GM19025 (cell line): ENCODE data around the gene FOXL1.

Experiments
- ATAC-seq: cut with Tn5 transposase; IDR thresholded peaks from one replicate; pipeline ENCODE4 v1.9.1; 2021; ENCODE audit warnings: mild to moderate bottlenecking, low read depth, moderate library complexity; ENCODE audit not compliant: unreplicated experiment

The FOXL1 gene

GRCh38 chr16:86578061-86578599, at the start of gene FOXL1:
FOXL1 (plus strand) TSS chr16:86578549; CDS start chr16:86578724, 175 bp downstream.
- no peak for ATAC-seq

- no peak for ATAC-seq
Observed at GRCh38 chr16:86529160-86529559, 49.2 kb upstream of the FOXL1 start.

- ATAC-seq: no peak
Observed at GRCh38 chr16:86530251-86531190, 47.8 kb upstream of the FOXL1 start.

- no peak for ATAC-seq
Observed at GRCh38 chr16:86531191-86531545, 47.2 kb upstream of the FOXL1 start.

- no peak for ATAC-seq
Observed at GRCh38 chr16:86531641-86532525, 46.5 kb upstream of the FOXL1 start.

GRCh38 chr16:86532526-86532815, 45.9 kb upstream of the FOXL1 start:
- no peak for ATAC-seq

- no peak for ATAC-seq
Observed at GRCh38 chr16:86533076-86533475, 45.3 kb upstream of the FOXL1 start.

- no peak for ATAC-seq
Observed at GRCh38 chr16:86533767-86534351, 44.5 kb upstream of the FOXL1 start.

GRCh38 chr16:86534779-86535615, 43.4 kb upstream of the FOXL1 start:
- no peak for ATAC-seq

- no peak for ATAC-seq
Observed at GRCh38 chr16:86536621-86537020, 41.7 kb upstream of the FOXL1 start.

GRCh38 chr16:86537486-86537885, 40.9 kb upstream of the FOXL1 start:
- ATAC-seq: no peak

GRCh38 chr16:86538196-86538780, 40.1 kb upstream of the FOXL1 start:
- ATAC-seq: no peak

- no peak for ATAC-seq
Observed at GRCh38 chr16:86540894-86541293, 37.5 kb upstream of the FOXL1 start.

GRCh38 chr16:86541560-86541959, 36.8 kb upstream of the FOXL1 start:
- no peak for ATAC-seq

- ATAC-seq: no peak
Observed at GRCh38 chr16:86542756-86543750, 35.3 kb upstream of the FOXL1 start.

- no peak for ATAC-seq
Observed at GRCh38 chr16:86545481-86545880, 32.9 kb upstream of the FOXL1 start.

GRCh38 chr16:86545954-86546637, 32.3 kb upstream of the FOXL1 start:
- ATAC-seq: no peak

GRCh38 chr16:86546638-86547013, 31.7 kb upstream of the FOXL1 start:
- ATAC-seq: no peak
